Fibroblast of skin of right biceps (primary cell): ENCODE data around the gene ROM1.

Source experiments
- DNase-seq: peaks from one replicate; pipeline ENCODE4 v3.0.0-alpha.2; 2013

Gene ROM1

GRCh38 chr11:62588966-62589637 is 24.0 kb upstream of the ROM1 start:
- peak; percentile 31 for DNase-seq

- DNase-seq = peak; percentile 99
Observed at GRCh38 chr11:62591448-62592145, 21.5 kb upstream of the ROM1 start, which contains the start of gene TUT1. TUT1 (minus strand) TSS chr11:62591523; CDS start chr11:62591485, 38 bp downstream.

- no peak for DNase-seq
Observed at GRCh38 chr11:62592146-62592815, 20.8 kb upstream of the ROM1 start.

- DNase-seq = no peak
Observed at GRCh38 chr11:62592989-62593421, 20.1 kb upstream of the ROM1 start.

GRCh38 chr11:62593434-62594044 is 19.5 kb upstream of the ROM1 start:
- peak; percentile 74 for DNase-seq

GRCh38 chr11:62595124-62595523 is 17.9 kb upstream of the ROM1 start:
- DNase-seq = no peak

GRCh38 chr11:62599069-62599696 is 13.9 kb upstream of the ROM1 start:
- DNase-seq = peak; percentile 99

- DNase-seq = no peak
Observed at GRCh38 chr11:62599901-62600300, 13.2 kb upstream of the ROM1 start.

- no peak for DNase-seq
Observed at GRCh38 chr11:62600367-62601121, 12.5 kb upstream of the ROM1 start.

GRCh38 chr11:62601122-62601371 is 12.0 kb upstream of the ROM1 start:
- peak; percentile 30 for DNase-seq

- DNase-seq = peak; percentile 97
Observed at GRCh38 chr11:62601372-62602140, 11.5 kb upstream of the ROM1 start, which contains the start of gene MTA2. MTA2 (minus strand) TSS chr11:62601865; CDS start chr11:62601450, 415 bp downstream.

GRCh38 chr11:62602141-62603071 is 10.7 kb upstream of the ROM1 start:
- DNase-seq = peak; percentile 74

GRCh38 chr11:62603072-62603408 is 10.0 kb upstream of the ROM1 start:
- DNase-seq = no peak

- DNase-seq = no peak
Observed at GRCh38 chr11:62603776-62604299, 9.2 kb upstream of the ROM1 start.

- no peak for DNase-seq
Observed at GRCh38 chr11:62604460-62605120, 8.5 kb upstream of the ROM1 start.

GRCh38 chr11:62605467-62605866 is 7.6 kb upstream of the ROM1 start:
- no peak for DNase-seq

GRCh38 chr11:62605902-62606301 is 7.2 kb upstream of the ROM1 start:
- DNase-seq = no peak

GRCh38 chr11:62607714-62608113 is 5.3 kb upstream of the ROM1 start:
- DNase-seq = no peak

- no peak for DNase-seq
Observed at GRCh38 chr11:62608776-62609175, 4.3 kb upstream of the ROM1 start.

- no peak for DNase-seq
Observed at GRCh38 chr11:62610403-62610802, 2.7 kb upstream of the ROM1 start.
